Stimulated activated CD4-positive, alpha-beta T cell treated with anti-CD3 and anti-CD28 coated beads, Interleukin-15, amount 100 ng/mL, for 24 hours (primary cell): ENCODE results near the gene MYH7.
"Not testable (repeated sequence)": the region's sequence is repeated elsewhere in the genome, so short reads cannot be mapped to it uniquely, and the experiment has no call there.

Experiments
- DNase-seq: peaks from one replicate; pipeline ENCODE4 v3.0.0-alpha.2; 2020

The MYH7 gene

DNA sequence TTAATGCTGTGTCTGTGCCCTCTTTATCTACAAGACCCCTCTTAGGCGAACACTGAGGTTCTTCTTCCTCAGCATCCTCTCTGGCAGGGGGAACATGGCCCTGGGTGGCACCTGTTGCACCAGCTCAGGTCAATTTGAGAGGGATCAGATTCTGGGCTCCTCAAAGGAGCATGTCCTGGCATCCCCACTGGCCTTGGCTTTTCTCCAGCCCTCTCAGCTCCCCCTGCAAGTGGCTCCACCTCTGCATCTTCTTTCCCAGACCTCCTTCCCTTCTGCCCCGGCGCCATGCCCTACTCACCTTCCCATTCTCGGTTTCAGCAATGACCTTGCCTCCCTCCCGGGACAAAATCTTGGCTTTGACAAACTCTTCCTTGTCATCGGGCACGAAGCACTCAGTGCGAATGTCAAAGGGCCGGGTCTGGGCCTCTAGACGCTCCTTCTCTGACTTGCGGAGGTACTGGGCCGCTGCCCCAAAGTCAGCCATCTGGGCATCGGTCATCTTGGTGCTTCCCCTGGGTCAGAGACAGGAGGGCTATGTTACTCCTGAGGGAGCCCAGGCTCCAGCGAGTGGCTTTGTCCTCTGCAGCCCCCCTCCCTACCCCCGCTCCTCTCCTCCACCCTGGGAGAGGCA lies 28.6 kb downstream of the MYH7 start:
- DNase-seq = no peak

DNA sequence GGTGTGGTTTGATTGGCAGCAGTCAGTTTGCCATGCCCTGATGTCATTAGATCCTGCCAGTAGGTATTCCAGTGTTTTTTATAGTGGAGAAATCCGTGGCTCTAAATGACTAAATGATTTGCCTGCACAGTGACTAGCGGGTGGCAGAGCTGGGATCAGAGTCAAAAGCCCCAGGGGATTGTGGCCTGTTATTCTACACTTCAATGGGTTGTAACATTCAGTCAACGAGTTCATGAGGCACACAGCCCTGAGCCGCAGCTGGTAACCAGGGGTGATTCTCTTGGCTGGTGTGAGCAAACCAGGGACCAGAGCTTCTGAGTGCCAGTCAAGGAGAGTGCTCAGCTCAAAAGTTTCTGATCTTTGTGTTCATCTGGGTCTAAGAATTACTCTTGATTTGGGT lies 29.2 kb downstream of the MYH7 start:
- no peak for DNase-seq

GRCh38 chr14:23405516-23406025 lies 29.9 kb downstream of the MYH7 start:
- DNase-seq = no peak

GRCh38 chr14:23405096-23405495 lies 30.4 kb downstream of the MYH7 start:
- DNase-seq = no peak

- DNase-seq = no peak
Measured at GRCh38 chr14:23404331-23404900, 31.0 kb downstream of the MYH7 start.

DNA sequence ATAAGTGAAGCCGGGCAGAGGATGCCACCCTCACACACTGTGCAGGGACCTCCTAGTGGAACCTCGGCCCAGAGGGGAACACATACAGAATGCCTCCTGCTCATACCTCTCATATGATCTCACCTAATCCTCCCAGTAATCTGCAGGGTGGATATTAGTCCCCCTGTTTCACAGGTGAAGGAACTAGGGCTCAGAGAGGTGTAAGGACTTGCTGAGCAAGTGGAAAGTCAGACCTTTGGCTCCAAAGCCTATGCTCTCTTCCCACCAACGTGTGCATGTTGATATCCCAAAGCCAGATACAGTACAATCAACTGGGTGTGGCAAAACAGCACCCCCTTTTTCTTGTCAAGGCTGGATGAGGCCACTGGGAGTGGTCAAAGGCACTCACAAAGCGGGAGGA lies 31.6 kb downstream of the MYH7 start:
- no peak for DNase-seq

GRCh38 chr14:23403139-23403438 lies 32.4 kb downstream of the MYH7 start:
- no peak for DNase-seq

DNA sequence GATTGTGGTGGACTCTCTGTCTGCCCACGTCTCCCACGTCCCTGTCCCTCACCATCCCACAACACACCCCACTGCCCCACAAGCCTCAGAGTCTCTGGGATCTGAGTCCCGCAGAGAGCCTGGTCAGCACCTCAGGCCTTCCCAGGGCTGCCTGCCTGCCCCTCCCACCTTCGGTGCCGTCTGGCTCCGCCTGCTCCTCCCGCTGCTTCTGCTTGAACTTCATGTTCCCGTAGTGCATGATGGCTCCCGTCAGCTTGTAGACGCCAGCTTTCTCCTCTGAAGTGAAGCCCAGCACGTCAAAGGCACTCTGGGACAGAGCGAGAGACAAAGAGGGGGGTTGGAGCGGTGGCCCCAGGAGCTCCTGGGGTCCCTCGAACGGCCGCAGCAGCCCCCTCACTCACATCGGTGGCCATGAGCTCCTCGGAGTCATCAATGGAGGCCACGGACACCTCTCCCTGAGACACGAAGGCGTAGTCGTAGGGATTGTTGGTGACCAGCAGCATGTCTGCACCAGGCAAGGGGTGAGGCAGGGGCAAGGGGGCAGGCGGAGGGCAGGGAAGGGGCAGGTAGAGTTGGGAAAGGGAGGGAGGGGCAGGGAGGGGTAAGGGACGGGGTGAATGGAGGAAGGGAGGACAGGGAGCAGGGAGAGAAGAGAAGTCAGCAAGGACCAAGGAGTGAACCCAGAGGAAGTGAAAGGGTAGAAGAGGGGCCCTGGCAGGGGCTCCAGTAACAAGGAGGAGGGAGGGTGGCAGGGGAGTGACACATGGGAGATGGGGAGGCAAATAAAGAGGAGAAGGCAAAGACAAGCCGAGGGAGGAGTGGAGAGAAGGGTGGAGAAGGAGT lies 32.9 kb downstream of the MYH7 start:
- DNase-seq = no peak

GRCh38 chr14:23401291-23401690 lies 34.2 kb downstream of the MYH7 start:
- no peak for DNase-seq

DNA sequence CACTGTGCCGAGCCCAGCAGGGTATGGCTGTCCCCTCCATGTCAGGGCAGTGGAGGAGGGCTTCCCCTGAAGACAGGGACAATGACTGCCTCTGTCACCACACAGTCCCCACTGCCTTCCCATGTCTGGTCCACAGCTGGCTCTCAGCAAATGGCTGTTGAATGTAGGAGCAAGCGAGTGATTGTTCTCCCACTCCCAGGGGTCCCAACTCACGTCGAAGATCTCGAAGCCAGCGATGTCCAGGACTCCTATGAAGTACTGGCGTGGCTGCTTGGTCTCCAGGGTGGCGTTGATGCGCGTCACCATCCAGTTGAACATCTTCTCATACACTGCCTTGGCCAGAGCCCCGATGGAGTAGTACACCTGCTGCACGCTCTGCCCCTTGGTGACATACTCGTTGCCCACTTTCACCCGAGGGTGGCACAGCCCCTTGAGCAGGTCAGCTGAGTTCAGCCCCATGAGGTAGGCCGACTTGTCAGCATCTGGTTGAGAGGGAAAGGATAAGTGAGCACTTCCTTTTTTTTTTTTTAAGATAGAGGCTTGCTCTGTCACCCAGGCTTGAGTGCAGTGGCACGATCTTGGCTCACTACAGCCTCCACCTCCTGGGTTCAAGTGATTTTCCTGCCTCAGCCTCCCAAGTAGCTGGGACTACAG lies 34.8 kb downstream of the MYH7 start:
- DNase-seq = not testable (repeated sequence)

DNA sequence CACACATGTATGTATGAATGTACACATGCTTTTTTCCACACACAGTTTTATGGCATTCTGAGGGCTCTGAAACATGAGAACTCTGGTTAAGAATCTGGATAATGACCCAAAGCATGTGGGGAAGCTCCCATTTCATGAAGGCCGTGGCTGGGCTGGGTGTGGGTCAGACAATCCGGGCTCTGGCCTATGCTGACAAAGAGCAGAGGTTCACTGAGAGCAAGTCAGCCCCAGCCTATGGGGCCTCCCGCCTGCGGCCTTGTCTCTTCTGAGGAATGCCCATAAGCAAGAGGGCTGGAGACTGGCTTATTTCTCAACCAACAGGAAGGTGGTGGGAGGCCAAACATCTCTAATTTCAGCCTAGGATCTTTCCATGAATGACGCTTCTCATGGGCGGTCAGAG lies 35.9 kb downstream of the MYH7 start:
- DNase-seq = no peak

DNA sequence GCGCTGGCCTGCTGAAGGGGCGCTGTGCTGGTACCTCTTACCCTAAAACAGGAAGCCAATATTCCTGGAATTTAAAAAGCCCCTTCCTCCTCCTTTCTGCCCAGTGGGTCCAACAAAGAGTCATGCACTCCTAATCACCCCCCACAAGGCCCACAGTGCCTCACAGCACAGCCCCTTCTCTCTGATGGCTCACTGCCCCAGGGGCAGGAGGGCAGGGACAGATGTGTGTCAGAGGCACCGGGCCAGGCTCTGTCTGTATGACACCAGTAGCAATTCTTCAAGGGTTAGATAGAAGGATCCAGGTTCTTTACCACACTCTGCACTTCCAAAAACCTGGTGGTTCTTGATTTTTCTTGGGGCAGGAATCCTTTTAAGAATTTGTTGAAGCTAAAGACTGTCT lies 36.3 kb downstream of the MYH7 start:
- DNase-seq = no peak

GRCh38 chr14:23398348-23398747 lies 37.1 kb downstream of the MYH7 start:
- no peak for DNase-seq

GRCh38 chr14:23396781-23397407 lies 38.6 kb downstream of the MYH7 start:
- no peak for DNase-seq

GRCh38 chr14:23396126-23396525 lies 39.3 kb downstream of the MYH7 start:
- DNase-seq = no peak

- DNase-seq = no peak
Measured at GRCh38 chr14:23392613-23393012, 42.8 kb downstream of the MYH7 start.

DNA sequence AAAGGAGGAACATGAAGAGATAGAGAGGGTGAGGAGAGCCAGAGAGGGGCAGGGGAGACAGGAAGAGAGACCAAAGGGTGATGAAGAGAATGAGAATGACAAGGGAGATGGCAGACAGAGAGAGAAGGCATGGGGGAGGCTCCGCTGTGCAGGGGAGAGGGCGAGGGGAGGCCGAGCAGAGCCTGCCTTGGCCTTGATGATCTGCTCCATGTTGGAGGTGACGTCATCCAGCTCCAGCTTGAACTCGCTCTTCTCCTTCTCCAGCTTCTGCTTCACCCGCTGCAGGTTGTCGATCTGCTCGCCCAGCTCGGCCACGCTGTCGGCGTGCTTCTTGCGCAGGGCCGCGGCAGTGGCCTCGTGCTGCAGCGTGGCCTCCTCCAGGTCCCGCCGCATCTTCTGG lies 45.6 kb downstream of the MYH7 start:
- not testable (repeated sequence) for DNase-seq

- no peak for DNase-seq
Measured at GRCh38 chr14:23389396-23389795, 46.1 kb downstream of the MYH7 start.

DNA sequence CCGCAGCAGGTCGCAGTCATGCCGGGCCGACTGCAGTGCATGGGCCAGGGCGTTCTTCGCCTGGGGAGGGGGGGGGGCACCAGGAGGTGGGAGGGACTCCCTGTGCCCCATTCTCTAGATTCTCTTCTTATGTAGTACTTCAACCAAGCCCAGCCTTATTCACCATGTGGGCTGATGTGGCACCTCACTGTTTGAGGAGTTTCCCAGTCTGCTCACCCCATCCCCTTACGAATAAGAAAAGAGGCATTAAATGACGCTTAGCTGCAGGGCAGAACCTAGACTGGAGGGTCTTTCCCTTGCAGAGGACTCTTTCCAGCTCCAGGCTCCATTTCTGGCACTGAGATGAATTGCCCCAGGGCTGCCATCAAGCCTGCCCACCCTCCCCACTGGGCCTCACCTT lies 46.5 kb downstream of the MYH7 start:
- DNase-seq = no peak

DNA sequence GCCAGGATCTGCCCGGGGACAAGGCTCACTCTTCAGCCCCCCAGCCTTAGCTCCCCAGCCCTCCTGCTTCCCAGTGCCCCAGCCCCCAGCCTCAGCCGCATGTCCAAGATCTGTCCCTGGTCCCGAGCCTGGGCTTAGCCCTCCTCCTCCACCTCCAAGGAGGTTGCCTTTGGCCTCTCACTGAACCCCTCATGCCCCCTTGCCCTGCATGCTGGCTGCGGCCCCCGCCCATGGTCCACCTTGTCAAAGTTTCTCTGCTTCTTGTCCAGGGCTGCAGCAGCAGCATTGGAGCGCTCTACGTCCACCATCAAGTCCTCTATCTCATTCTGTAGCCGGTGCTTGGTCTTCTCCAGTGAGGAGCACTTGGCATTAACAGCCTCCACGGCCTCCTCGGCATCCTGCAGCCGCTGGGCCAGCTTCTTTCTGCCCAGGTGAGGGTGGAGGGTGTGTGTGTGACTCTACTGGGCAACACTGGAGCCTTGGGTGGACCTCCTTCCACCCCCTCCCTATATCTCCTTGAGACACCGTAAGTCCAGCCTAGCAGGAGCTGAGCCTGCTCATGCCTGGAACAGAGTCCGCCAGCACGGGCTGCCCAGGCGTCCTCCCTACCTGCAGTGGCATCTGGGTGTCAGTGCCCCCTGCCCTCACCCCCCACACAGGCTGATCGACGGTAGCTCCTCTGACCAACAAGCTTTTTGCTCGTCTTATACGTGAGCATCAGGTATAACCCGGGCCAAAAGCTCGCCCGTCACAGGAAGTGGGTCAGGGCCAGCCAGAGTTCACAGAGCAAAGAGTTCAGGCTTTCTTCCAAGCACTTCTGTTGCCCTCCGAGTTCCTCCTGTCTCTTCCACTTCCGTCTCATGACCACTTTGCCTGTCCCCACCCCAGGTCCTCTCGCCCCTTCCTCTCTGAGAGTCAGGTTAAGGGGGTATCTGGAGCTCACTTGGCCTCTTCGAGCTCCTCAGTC lies 47.3 kb downstream of the MYH7 start:
- no peak for DNase-seq

GRCh38 chr14:23386999-23387398 lies 48.5 kb downstream of the MYH7 start:
- no peak for DNase-seq

DNA sequence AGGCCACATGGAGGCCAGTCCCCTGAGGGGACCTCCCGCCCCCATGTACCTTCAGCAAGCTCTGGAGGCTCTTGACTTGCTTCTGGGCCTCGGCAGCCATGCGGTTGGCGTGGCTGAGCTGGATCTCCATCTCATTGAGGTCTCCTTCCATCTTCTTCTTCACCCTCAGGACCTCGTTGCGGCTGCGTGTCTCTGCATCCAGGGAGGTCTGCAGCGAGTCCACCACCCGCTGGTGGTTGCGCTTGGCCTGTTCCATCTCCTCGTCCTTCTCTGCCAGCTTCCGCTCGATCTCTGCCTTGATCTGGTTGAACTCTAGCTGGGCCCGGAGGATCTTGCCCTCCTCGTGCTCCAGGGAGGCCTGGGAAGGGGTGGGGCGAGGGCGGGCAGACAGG lies 49.2 kb downstream of the MYH7 start:
- not testable (repeated sequence) for DNase-seq
